K562 (cell line): ENCODE results near the gene MPHOSPH6. TPM values are rescaled to one million over a fixed set of nuclear protein-coding genes. Genes with fewer than 3 reads are reported as not detected.

Experiments
- ATAC-seq: fragments of 200-7000 bp; cut with Tn5 transposase; 3 replicates; pipeline ENCODE4 v1.9.1; 2020; ENCODE audit warnings: moderate library complexity
- BruUV-seq: library from RNA; stranded (reverse); fragments of 400-500 nt; replicated peaks from 2 replicates; lab custom pipeline; 2021; lab: Mats Ljungman, UMichigan
- CTCF ChIA-PET: fragments of 300-600 bp; formaldehyde crosslinking; extraction: SDS; loops from one replicate; lab custom pipeline; 2021; ENCODE audit warnings: low intra/inter-chr PET ratio; lab: Yijun Ruan, JAX
- POLR2A ChIA-PET: fragments of 300-600, 350-650 bp; sonication (Branson Sonifier 250); formaldehyde crosslinking; extraction: SDS; loops from one replicate; lab custom pipeline; 2021; ENCODE audit warnings: antibody characterized with exemption, inconsistent platforms; lab: Yijun Ruan, JAX
- DNase-seq, 4 experiments: peaks; one replicate each; pipeline versions ENCODE4 v3.0.0 to v3.0.0-alpha.2; 2011 to 2018; ENCODE audit warnings: low spot score in 3 of 4, mixed read lengths in 3 of 4; ENCODE audit errors: extremely low read depth in 1 of 4
- FAIRE-seq: peaks from 2 replicates; lab custom pipeline; 2011; peaks lifted over from hg19 to GRCh38; lab: Jason Lieb, UNC
- H2AFZ ChIP-seq: 2 replicates; pipeline ENCODE4 v1.6.0; 2011; ENCODE audit warnings: low read depth, low read length, control low read depth, inconsistent platforms
- H3K27ac ChIP-seq: fragments of 200-600 bp; 3 replicates; pipeline ENCODE4 v1.8.0; 2011; ENCODE audit warnings: low read depth, mild to moderate bottlenecking, control low read depth, inconsistent platforms, low read length, moderate library complexity, mixed read lengths; ENCODE audit errors: extremely low read depth
- H3K27me3 ChIP-seq, 2 experiments: fragments of 300-600 bp in 1 of 2; 2 replicates in 1 of 2; 3 replicates in 1 of 2; pipeline versions ENCODE4 v1.6.0 to v1.8.0; 2011; ENCODE audit warnings: inconsistent platforms in 2 of 2, low read length in 2 of 2, mild to moderate bottlenecking in 1 of 2, mixed read lengths in 1 of 2, moderate library complexity in 1 of 2; ENCODE audit not compliant: control insufficient read depth in 2 of 2, insufficient read depth in 2 of 2
- H3K36me3 ChIP-seq: fragments of 300-600 bp; 3 replicates; pipeline ENCODE4 v1.8.0; 2011; ENCODE audit warnings: mild to moderate bottlenecking, low read length, inconsistent platforms; ENCODE audit not compliant: control insufficient read depth, insufficient read depth
- H3K4me1 ChIP-seq, 2 experiments: fragments of 200-600 bp in 1 of 2; replicated peaks in 1 of 2; 2 replicates in 1 of 2; 3 replicates in 1 of 2; pipeline versions ENCODE4 v1.5.1 to v1.8.0; 2011; ENCODE audit warnings: inconsistent platforms in 2 of 2, low read length in 2 of 2, mild to moderate bottlenecking in 1 of 2, mixed read lengths in 1 of 2, moderate library complexity in 1 of 2; ENCODE audit not compliant: control insufficient read depth in 2 of 2, insufficient read depth in 2 of 2
- H3K4me2 ChIP-seq: 2 replicates; pipeline ENCODE4 v1.6.1; 2011; ENCODE audit warnings: low read length, control low read depth, inconsistent platforms, mixed read lengths; ENCODE audit not compliant: insufficient read depth
- H3K4me3 ChIP-seq: fragments of 200-600 bp; sonication (generic), shearing (Covaris generic); 2 replicates; pipeline ENCODE4 v1.5.1; 2016; ENCODE audit warnings: control low read depth, inconsistent platforms
- H3K79me2 ChIP-seq: fragments of 200-600 bp; 3 replicates; pipeline ENCODE4 v1.8.0; 2011; ENCODE audit warnings: low read length, inconsistent platforms; ENCODE audit not compliant: control insufficient read depth, insufficient read depth
- H3K9ac ChIP-seq, 2 experiments: 2 replicates each; pipeline versions ENCODE4 v1.6.0 to v1.6.1; 2011; ENCODE audit warnings: low read depth in 2 of 2, low read length in 2 of 2, control low read depth in 1 of 2, inconsistent platforms in 1 of 2, mild to moderate bottlenecking in 1 of 2, mixed read lengths in 1 of 2; ENCODE audit not compliant: insufficient read depth in 1 of 2
- H3K9me1 ChIP-seq: one replicate; pipeline ENCODE4 v1.6.0; 2011; ENCODE audit warnings: inconsistent platforms, mild to moderate bottlenecking, low read length, moderate library complexity; ENCODE audit not compliant: control insufficient read depth, insufficient read depth
- H3K9me3 ChIP-seq: replicated peaks from 2 replicates; pipeline ENCODE4 v1.5.1; 2011; ENCODE audit warnings: low read depth, low read length, inconsistent platforms; ENCODE audit not compliant: control insufficient read depth, insufficient read depth
- H4K20me1 ChIP-seq: replicated peaks from 2 replicates; pipeline ENCODE4 v1.6.1; 2011; ENCODE audit warnings: low read length, inconsistent platforms, mixed read lengths; ENCODE audit not compliant: control insufficient read depth, insufficient read depth
- MYNN ChIP-seq, 2 experiments: sonication (generic); formaldehyde crosslinking in 1 of 2; IDR thresholded peaks; 2 replicates each; pipeline versions ENCODE4 v1.5.0 to v1.6.1; 2016 to 2020; ENCODE audit warnings: antibody characterized with exemption in 1 of 2, missing genetic modification reagents in 1 of 2
- PHF20 ChIP-seq: fragments of 450-650 bp; IDR thresholded peaks from 2 replicates; pipeline ENCODE4 v1.6.1; 2018; ENCODE audit not compliant: partially characterized antibody
- PHTF2 ChIP-seq: fragments of 250-450 bp; sonication (Bioruptor Pico); IDR thresholded peaks from 2 replicates; pipeline ENCODE4 v1.5.0; 2021; ENCODE audit warnings: mild to moderate bottlenecking
- ZNF133 ChIP-seq: fragments of 250-450 bp; sonication (Bioruptor Pico); IDR thresholded peaks from 2 replicates; pipeline ENCODE4 v1.4.0; 2020; ENCODE audit warnings: mild to moderate bottlenecking
- ZNF197 ChIP-seq: fragments of 200-800 bp; sonication (Bioruptor generic); IDR thresholded peaks from 2 replicates; pipeline ENCODE4 v1.6.1; 2016; ENCODE audit warnings: low read depth, missing genetic modification characterization, missing compliant biosample characterization
- ZNF274 ChIP-seq: IDR thresholded peaks from 2 replicates; pipeline ENCODE4 v1.6.1; 2011; ENCODE audit warnings: low read depth, mild to moderate bottlenecking, low read length, moderate library complexity, borderline replicate concordance
- ZNF507 ChIP-seq: conservative IDR thresholded peaks from 2 replicates; pipeline ENCODE4 v1.6.1; 2017; ENCODE audit warnings: missing genetic modification characterization, missing compliant biosample characterization
- WGBS: fragments of 100-300 bp; shearing (Covaris generic); methylation state at CpG from one replicate; pipeline ENCODE4 v1.1.6; 2016; ENCODE audit warnings: low coverage, mixed read lengths; ENCODE audit not compliant: insufficient coverage; ENCODE audit errors: missing lambda C conversion rate; 5-methylcytosine and 5-hydroxymethylcytosine counted together
- in situ Hi-C: fragments of 300-500 bp; cut with MboI; formaldehyde crosslinking; loops from 4 replicates; pipeline ENCODE4 v1.15.0; 2018; ENCODE audit warnings: inconsistent platforms, mixed read lengths
- intact Hi-C: fragments of 100-400 bp; cut with micrococcal nuclease; formaldehyde crosslinking; loops from 2 replicates; pipeline ENCODE4 v1.14.2; 2022
- polyA plus RNA-seq, 8 experiments: library from polyadenylated mRNA; depleted of rRNA in 4 of 8; stranded (reverse) in 5 of 8; unstranded in 3 of 8; fragments of >200 nt; fragmentation: Nextera tagmentation in 2 of 8; fragmentation: Illumina TruSeq in 1 of 8; extraction: Ambion mirVana in 2 of 8; extraction: Trizol in 1 of 8; gene quantifications; 2 replicates each; pipeline versions ENCODE4 v1.2.1 to v1.2.3, GENCODE V29; 2011 to 2014; ENCODE audit warnings: inconsistent platforms in 1 of 8, missing spikeins in 1 of 8
- total RNA-seq, 7 experiments: library from RNA; depleted of rRNA in 6 of 7; stranded (reverse); fragments of >200 nt in 6 of 7; fragmentation: Illumina TruSeq in 2 of 7; extraction: Trizol in 2 of 7; gene quantifications; 2 replicates each; pipeline versions ENCODE4 v1.2.1 to v1.2.3, GENCODE V29; 2011 to 2021; ENCODE audit warnings: low replicate concordance in 1 of 7
- TF ChIP-seq, protein P1 (sequence below): fragments of 450-650 bp; formaldehyde crosslinking; IDR thresholded peaks from 2 replicates; pipeline ENCODE4 v1.4.0; 2022; ENCODE audit warnings: missing genetic modification characterization

MPHOSPH6 gene
- total and polyA plus RNA-seq, 9 of the 15 experiments (the other 6 are each of a cell fraction or from before 2014, with no cell fraction given) = 37.0 to 153 (median 76.7) TPM

DNA sequence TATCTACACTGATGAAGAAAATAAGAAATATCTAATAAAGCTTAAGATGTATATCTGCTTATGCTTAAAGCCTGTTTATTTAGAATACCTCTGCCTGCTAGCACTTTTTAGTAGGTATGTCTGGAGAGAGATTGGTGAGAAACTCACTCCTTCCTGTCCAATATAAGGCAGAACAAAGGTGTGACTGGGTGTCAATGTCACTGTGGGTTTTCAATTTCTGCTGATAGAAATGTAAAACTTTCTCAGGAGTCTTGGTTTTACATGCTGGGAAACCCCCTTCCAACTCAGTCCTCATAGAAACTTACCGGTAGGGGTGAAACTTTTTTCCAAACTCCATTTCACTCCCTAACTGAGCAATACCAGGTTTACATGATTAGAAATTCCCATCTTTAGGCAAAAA is 17.8 kb upstream of the MPHOSPH6 start:
- Histone ChIP-seq H3K4me3 (no peak overlapping the region), H2AFZ (no peak overlapping the region), H3K9ac (no peak overlapping the region), H4K20me1 (no peaks in the 10 kb centered on the region), H3K27ac (no peak overlapping the region), H3K27me3 (peaks cover 11 to 17% of the 10 kb centered on the region in 2 experiments; a peak in 4 of 5 replicates), H3K4me1 (no peaks in the 10 kb centered on the region), H3K4me2 (no peak overlapping the region), H3K36me3 (no peaks in the 10 kb centered on the region), H3K9me1 (no peaks in the 10 kb centered on the region), H3K79me2 (no peaks in the 10 kb centered on the region), H3K9me3 (no peaks in the 10 kb centered on the region)
- 0% methylated on average over 1 of the region's 1 CpG for WGBS
- DNase-seq (no peak), FAIRE-seq (no peak), ATAC-seq (no peak)
- TF ChIP-seq ZNF197 (CRISPR knock-in tag) (no peak), PHF20 (no peak), MYNN (IDR thresholded peaks at IDR 0.05) (no peak), MYNN (CRISPR knock-in tag; IDR thresholded peaks at IDR 0.05) (no peak), ZNF507 (no peak), ZNF274 (no peak), ZNF133 (CRISPR knock-in tag) (no peak), PHTF2 (CRISPR knock-in tag) (no peak)
- TF ChIP-seq, protein P1, sequence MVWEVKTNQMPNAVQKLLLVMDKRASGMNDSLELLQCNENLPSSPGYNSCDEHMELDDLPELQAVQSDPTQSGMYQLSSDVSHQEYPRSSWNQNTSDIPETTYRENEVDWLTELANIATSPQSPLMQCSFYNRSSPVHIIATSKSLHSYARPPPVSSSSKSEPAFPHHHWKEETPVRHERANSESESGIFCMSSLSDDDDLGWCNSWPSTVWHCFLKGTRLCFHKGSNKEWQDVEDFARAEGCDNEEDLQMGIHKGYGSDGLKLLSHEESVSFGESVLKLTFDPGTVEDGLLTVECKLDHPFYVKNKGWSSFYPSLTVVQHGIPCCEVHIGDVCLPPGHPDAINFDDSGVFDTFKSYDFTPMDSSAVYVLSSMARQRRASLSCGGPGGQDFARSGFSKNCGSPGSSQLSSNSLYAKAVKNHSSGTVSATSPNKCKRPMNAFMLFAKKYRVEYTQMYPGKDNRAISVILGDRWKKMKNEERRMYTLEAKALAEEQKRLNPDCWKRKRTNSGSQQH = no peak
- intact Hi-C loops = no loop called here
- in situ Hi-C loops = no loop called here
- POLR2A ChIA-PET = no interaction called here
- CTCF ChIA-PET = no interaction called here
- no TSS peak for BruUV-seq
